Panc1 (cell line): ENCODE measurements around the gene ALG14. TPM values are rescaled to one million over a fixed set of nuclear protein-coding genes. Genes with fewer than 3 reads are reported as not detected.
"Not testable (repeated sequence)": the region's sequence is repeated elsewhere in the genome, so short reads cannot be mapped to it uniquely, and the experiment has no call there.

ENCODE experiments used
- ATAC-seq: fragments of 200-7000 bp; cut with Tn5 transposase; 2 replicates; pipeline ENCODE4 v1.9.1; 2020; ENCODE audit warnings: mild to moderate bottlenecking, moderate library complexity
- BruUV-seq: library from RNA; stranded (reverse); fragments of 400-500 nt; replicated peaks from 2 replicates; lab custom pipeline; 2021; lab: Mats Ljungman, UMichigan
- CTCF ChIA-PET: fragments of 300-600 bp; sonication (Branson Sonifier 250); formaldehyde crosslinking; loops from one replicate; lab custom pipeline; 2022; ENCODE audit warnings: antibody characterized with exemption; lab: Charles Lee
- POLR2A ChIA-PET: fragments of 300-600 bp; sonication (Branson Sonifier 250); formaldehyde crosslinking; loops from one replicate; lab custom pipeline; 2022; ENCODE audit warnings: antibody characterized with exemption; lab: Charles Lee
- DNase-seq: peaks from one replicate; pipeline ENCODE4 v3.0.0-alpha.2; 2010; ENCODE audit warnings: low read depth, low spot score
- H3K27ac ChIP-seq: 2 replicates; pipeline ENCODE4 v1.5.1; 2011; ENCODE audit warnings: mild to moderate bottlenecking, low read length, inconsistent platforms
- H3K27me3 ChIP-seq: fragments of 200-500 bp; sonication (Bioruptor generic); 2 replicates; pipeline ENCODE4 v1.6.0; 2014; ENCODE audit warnings: low read length, inconsistent platforms; ENCODE audit not compliant: control insufficient read depth, insufficient read depth
- H3K36me3 ChIP-seq: fragments of 200-500 bp; sonication (Bioruptor generic); 2 replicates; pipeline ENCODE4 v1.5.1; 2014; ENCODE audit warnings: inconsistent platforms, mild to moderate bottlenecking, low read length, moderate library complexity; ENCODE audit not compliant: control insufficient read depth, insufficient read depth
- H3K4me1 ChIP-seq: 2 replicates; pipeline ENCODE4 v1.5.1; 2011; ENCODE audit warnings: inconsistent platforms, mild to moderate bottlenecking, low read length, moderate library complexity; ENCODE audit not compliant: control insufficient read depth, insufficient read depth
- H3K4me3 ChIP-seq, 2 experiments: 2 replicates each; pipeline ENCODE4 v1.5.1; 2011 to 2012; ENCODE audit warnings: low read depth in 2 of 2, low read length in 2 of 2, mild to moderate bottlenecking in 2 of 2, inconsistent platforms in 1 of 2, moderate library complexity in 1 of 2
- H3K9me3 ChIP-seq: fragments of 200-500 bp; sonication (Bioruptor generic); 2 replicates; pipeline ENCODE4 v1.5.1; 2014; ENCODE audit warnings: low read depth, mild to moderate bottlenecking, inconsistent platforms, low read length, moderate library complexity; ENCODE audit not compliant: control insufficient read depth, insufficient read depth
- POLR2AphosphoS5 ChIP-seq: IDR thresholded peaks from 2 replicates; pipeline ENCODE4 v1.6.1; 2012; ENCODE audit warnings: mild to moderate bottlenecking, low read depth, low read length, moderate library complexity
- SIN3A ChIP-seq: IDR thresholded peaks from 2 replicates; pipeline ENCODE4 v1.6.1; 2012; ENCODE audit warnings: low read depth, mild to moderate bottlenecking, low read length, moderate library complexity, borderline replicate concordance; ENCODE audit not compliant: insufficient read depth
- TCF7L2 ChIP-seq: IDR thresholded peaks from 2 replicates; pipeline ENCODE4 v1.6.1; 2011; ENCODE audit warnings: mild to moderate bottlenecking, low read depth, low read length, inconsistent platforms
- in situ Hi-C: cut with HindIII; loops from 2 replicates; pipeline ENCODE4 v1.10.0; 2016; ENCODE audit warnings: low sequenced_read_pairs, low pct_unique_long_range_greater_than_20kb
- intact Hi-C: fragments of 100-400 bp; cut with micrococcal nuclease; formaldehyde crosslinking; loops from one replicate; pipeline ENCODE4 v1.10.0; 2022; ENCODE audit not compliant: unreplicated experiment
- total RNA-seq: library from RNA; stranded (reverse); gene quantifications from one replicate; pipeline ENCODE4 v1.2.1, GENCODE V29; 2021; ENCODE audit not compliant: unreplicated experiment
- TF ChIP-seq, protein P1 (sequence below), 2 experiments: IDR thresholded peaks; 2 replicates each; pipeline ENCODE4 v1.6.1; 2011 to 2012; ENCODE audit warnings: low read depth in 2 of 2, control low read depth in 1 of 2, low read length in 1 of 2, mild to moderate bottlenecking in 1 of 2, moderate library complexity in 1 of 2; ENCODE audit not compliant: insufficient read depth in 1 of 2
- TF ChIP-seq, protein P2 (sequence below): fragments of 450-650 bp; IDR thresholded peaks from 2 replicates; pipeline ENCODE4 v1.5.1; 2017; ENCODE audit warnings: mild to moderate bottlenecking

Gene ALG14
- total RNA-seq, 1 experiment from 2014 or later = 4.1 TPM

DNA sequence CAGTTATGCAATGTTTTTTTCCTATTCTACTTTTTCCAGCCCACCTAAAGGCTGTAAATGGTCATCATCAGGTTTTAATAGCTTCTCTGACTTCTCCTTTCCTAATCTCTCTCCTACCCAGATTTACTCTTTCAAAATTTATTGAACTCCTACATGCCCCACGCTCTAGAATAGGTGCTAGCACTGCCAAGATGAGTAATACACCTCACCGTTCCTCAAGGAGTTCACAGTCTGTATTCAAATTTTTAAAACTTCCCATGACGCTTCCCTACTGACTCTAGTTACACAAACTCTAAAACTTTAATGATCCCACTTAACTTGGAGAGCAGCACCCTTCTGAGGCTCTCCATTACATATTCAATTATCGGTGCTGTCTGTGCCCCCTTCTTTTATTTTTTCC, 51.6 kb downstream of the ALG14 start:
- ATAC-seq (no peak), DNase-seq (no peak)
- H3K4me3 ChIP-seq = no peak overlapping the region
- H3K27me3 ChIP-seq = no peaks in the 10 kb centered on the region
- POLR2A ChIA-PET = no interaction called here
- intact Hi-C loops (no loop called here), in situ Hi-C loops (no loop called here)
- no peaks in the 10 kb centered on the region for H3K4me1 ChIP-seq
- no peak overlapping the region for H3K27ac ChIP-seq
- no peak for TF ChIP-seq TCF7L2
- TF ChIP-seq POLR2AphosphoS5 = no peak
- TF ChIP-seq, protein P1, sequence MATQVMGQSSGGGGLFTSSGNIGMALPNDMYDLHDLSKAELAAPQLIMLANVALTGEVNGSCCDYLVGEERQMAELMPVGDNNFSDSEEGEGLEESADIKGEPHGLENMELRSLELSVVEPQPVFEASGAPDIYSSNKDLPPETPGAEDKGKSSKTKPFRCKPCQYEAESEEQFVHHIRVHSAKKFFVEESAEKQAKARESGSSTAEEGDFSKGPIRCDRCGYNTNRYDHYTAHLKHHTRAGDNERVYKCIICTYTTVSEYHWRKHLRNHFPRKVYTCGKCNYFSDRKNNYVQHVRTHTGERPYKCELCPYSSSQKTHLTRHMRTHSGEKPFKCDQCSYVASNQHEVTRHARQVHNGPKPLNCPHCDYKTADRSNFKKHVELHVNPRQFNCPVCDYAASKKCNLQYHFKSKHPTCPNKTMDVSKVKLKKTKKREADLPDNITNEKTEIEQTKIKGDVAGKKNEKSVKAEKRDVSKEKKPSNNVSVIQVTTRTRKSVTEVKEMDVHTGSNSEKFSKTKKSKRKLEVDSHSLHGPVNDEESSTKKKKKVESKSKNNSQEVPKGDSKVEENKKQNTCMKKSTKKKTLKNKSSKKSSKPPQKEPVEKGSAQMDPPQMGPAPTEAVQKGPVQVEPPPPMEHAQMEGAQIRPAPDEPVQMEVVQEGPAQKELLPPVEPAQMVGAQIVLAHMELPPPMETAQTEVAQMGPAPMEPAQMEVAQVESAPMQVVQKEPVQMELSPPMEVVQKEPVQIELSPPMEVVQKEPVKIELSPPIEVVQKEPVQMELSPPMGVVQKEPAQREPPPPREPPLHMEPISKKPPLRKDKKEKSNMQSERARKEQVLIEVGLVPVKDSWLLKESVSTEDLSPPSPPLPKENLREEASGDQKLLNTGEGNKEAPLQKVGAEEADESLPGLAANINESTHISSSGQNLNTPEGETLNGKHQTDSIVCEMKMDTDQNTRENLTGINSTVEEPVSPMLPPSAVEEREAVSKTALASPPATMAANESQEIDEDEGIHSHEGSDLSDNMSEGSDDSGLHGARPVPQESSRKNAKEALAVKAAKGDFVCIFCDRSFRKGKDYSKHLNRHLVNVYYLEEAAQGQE (IDR thresholded peaks at IDR 0.05; ENCODE audit: insufficient read depth in 1 of 2, low read depth in 2 of 2, low read length in 1 of 2) = no peak
- no peak for TF ChIP-seq SIN3A
- TF ChIP-seq, protein P2, sequence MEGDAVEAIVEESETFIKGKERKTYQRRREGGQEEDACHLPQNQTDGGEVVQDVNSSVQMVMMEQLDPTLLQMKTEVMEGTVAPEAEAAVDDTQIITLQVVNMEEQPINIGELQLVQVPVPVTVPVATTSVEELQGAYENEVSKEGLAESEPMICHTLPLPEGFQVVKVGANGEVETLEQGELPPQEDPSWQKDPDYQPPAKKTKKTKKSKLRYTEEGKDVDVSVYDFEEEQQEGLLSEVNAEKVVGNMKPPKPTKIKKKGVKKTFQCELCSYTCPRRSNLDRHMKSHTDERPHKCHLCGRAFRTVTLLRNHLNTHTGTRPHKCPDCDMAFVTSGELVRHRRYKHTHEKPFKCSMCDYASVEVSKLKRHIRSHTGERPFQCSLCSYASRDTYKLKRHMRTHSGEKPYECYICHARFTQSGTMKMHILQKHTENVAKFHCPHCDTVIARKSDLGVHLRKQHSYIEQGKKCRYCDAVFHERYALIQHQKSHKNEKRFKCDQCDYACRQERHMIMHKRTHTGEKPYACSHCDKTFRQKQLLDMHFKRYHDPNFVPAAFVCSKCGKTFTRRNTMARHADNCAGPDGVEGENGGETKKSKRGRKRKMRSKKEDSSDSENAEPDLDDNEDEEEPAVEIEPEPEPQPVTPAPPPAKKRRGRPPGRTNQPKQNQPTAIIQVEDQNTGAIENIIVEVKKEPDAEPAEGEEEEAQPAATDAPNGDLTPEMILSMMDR = no peak
- H3K9me3 ChIP-seq = no peaks in the 10 kb centered on the region
- CTCF ChIA-PET = no interaction called here
- H3K36me3 ChIP-seq = no peaks in the 10 kb centered on the region
- no TSS peak for BruUV-seq

DNA sequence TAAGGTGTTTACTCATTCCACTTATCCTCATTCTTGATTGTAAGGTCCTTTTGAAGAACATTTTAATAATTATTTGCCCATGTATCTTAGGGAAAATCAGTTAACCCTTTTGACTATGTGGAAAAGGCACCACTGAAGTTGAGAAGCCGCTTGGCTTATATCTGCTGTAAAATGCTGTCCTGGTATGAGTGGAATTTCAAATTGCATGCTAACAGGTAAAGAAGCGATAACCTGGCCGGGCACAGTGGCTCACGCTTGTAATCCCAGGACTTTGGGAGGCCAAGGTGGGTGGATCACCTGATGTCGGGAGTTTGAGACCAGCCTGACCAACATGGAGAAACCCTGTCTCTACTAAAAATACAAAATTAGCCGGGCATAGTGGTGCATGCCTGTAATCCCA, 53.3 kb downstream of the ALG14 start:
- DNase-seq, H3K36me3 ChIP-seq, BruUV-seq, H3K27me3 ChIP-seq, POLR2A ChIA-PET, H3K9me3 ChIP-seq, in situ Hi-C loops, intact Hi-C loops, ATAC-seq, H3K4me3 ChIP-seq, H3K27ac ChIP-seq, H3K4me1 ChIP-seq: not testable (repeated sequence)
- CTCF ChIA-PET = interaction anchor here (0.6 kb wide), 1 partner anchor 10 kb away, joined by 4 read pairs; no protein-coding TSS in a partner anchor

DNA sequence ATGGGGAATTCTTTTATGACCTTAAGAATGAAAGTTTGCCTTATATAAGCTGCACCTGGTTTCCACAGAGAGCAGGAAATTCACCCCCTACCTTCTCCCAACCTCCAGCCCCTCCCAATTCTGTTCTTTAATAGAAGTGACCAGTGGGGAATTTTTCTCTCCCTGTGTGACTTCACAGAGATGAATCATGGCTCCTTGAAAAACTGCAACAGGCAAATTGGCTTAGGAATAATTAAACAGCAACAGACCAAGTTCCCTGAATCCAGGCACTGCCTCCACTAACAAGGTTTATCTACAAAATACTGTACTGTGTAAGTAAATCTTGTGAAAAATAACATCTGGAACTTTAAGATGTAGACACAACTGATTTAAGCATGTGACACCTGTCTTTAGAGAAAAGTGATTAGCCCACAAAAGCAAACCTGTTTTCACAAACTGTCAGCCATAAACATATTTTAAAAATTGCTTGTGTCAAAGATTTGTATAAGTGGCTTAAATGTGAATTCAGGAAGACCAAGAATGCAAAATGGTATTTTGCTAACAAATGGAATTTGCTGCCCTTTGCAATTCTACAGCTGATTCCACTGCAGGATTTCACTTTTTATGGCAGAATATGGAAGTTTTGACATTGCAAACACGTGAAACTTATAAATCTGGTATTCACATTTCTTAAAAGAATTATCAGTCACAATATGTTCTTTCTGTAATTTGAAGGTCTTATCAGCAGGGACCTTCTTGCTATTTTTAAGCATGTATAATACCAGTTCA, 54.0 kb downstream of the ALG14 start:
- no peak for TF ChIP-seq TCF7L2
- TF ChIP-seq, protein P1 (IDR thresholded peaks at IDR 0.05; ENCODE audit: insufficient read depth in 1 of 2, low read depth in 2 of 2, low read length in 1 of 2) = no peak
- TF ChIP-seq SIN3A = no peak
- TF ChIP-seq, protein P2 = no peak
- TF ChIP-seq POLR2AphosphoS5 = no peak
- CTCF ChIA-PET = interaction anchor here (0.5 to 0.6 kb wide), 2 partner anchors 11 to 23 kb away, joined by 4 to 5 read pairs; no protein-coding TSS in a partner anchor
- BruUV-seq = no TSS peak
- POLR2A ChIA-PET = no interaction called here
- Histone ChIP-seq H3K27ac (no peak overlapping the region), H3K27me3 (no peaks in the 10 kb centered on the region), H3K36me3 (no peaks in the 10 kb centered on the region), H3K9me3 (no peaks in the 10 kb centered on the region), H3K4me1 (no peaks in the 10 kb centered on the region), H3K4me3 (no peak overlapping the region)
- DNase-seq (no peak), ATAC-seq (no peak)
- intact Hi-C loops (no loop called here), in situ Hi-C loops (no loop called here)
